Subcutaneous adipose tissue (tissue), 4 donors: ENCODE measurements around the gene SPAG16. TPM values are rescaled to one million over a fixed set of nuclear protein-coding genes. Genes with fewer than 3 reads are reported as not detected.

Experiments
- total RNA-seq, 4 donors: library from RNA; depleted of rRNA; stranded (reverse); fragments of >200 nt; gene quantifications; one replicate each; pipeline ENCODE4 v1.1.0, GENCODE V29; 2016
- TF ChIP-seq, protein P1 (sequence below): fragments of 450-650 bp; IDR thresholded peaks from one replicate; pipeline ENCODE4 v1.5.1; 2016; ENCODE audit warnings: low read depth, mild to moderate bottlenecking, control low read depth, antibody characterized with exemption, moderate library complexity

SPAG16 gene
- total RNA-seq, 4 donors from 2014 or later, result 11.2 to 27.2 (median 18.2) TPM

- TF ChIP-seq, protein P1, sequence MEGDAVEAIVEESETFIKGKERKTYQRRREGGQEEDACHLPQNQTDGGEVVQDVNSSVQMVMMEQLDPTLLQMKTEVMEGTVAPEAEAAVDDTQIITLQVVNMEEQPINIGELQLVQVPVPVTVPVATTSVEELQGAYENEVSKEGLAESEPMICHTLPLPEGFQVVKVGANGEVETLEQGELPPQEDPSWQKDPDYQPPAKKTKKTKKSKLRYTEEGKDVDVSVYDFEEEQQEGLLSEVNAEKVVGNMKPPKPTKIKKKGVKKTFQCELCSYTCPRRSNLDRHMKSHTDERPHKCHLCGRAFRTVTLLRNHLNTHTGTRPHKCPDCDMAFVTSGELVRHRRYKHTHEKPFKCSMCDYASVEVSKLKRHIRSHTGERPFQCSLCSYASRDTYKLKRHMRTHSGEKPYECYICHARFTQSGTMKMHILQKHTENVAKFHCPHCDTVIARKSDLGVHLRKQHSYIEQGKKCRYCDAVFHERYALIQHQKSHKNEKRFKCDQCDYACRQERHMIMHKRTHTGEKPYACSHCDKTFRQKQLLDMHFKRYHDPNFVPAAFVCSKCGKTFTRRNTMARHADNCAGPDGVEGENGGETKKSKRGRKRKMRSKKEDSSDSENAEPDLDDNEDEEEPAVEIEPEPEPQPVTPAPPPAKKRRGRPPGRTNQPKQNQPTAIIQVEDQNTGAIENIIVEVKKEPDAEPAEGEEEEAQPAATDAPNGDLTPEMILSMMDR, result no peak
Measured at GRCh38 chr2:213682276-213682675, 398.0 kb downstream of the SPAG16 start.

- TF ChIP-seq, protein P1, result no peak
Measured at GRCh38 chr2:213688133-213688532, 403.9 kb downstream of the SPAG16 start.

DNA sequence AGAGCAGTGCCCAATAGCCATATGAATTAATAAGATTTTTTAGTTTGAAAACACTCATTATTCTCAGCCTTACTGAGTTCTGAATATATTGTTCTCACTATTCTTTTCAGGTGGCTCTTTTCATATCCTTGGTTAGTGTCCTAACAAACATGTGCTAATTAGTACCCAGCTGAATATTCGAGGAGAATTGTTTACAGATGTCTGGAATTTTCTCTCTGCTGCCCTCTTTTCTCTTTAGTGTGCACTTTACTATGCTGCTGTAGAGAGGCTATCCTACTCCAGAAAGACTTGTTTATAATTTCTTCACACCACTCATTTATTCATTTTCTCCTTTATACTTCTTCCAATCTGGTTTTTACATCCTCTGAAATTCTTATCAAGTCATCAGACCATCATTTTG is 405.3 kb downstream of the SPAG16 start:
- TF ChIP-seq, protein P1, result no peak

- TF ChIP-seq, protein P1, result no peak
Measured at GRCh38 chr2:213691351-213691750, 407.1 kb downstream of the SPAG16 start.

DNA sequence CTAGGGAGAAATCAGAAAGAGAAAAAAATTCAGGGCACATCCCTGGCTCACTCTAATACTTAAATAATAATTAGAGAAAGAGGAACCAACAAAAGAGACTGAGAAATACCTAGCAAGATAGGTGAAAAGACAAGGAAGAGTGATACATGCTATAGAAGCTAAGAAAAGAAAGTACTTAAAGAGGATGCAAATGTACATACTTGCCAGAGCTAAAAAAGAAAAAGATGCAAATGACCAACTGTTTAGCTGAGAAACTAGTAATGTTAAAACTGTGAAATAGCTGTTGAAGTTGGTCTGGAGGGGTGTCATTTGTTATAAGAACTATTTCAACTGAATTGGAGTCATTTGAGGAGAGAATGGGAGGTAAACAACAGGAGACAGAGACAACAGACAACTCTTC is 412.2 kb downstream of the SPAG16 start:
- TF ChIP-seq, protein P1, result no peak

- TF ChIP-seq, protein P1, result no peak
Measured at GRCh38 chr2:213703406-213704098, 419.3 kb downstream of the SPAG16 start.

GRCh38 chr2:213710164-213710563 is 425.9 kb downstream of the SPAG16 start:
- TF ChIP-seq, protein P1, result no peak
